Measurements from ENCODE around the gene GPHN. TPM values are rescaled to one million over a fixed set of nuclear protein-coding genes. Genes with fewer than 3 reads are reported as not detected.

Gene GPHN
- total and polyA plus RNA-seq, 11 donors: 15.2 to 37.1 (median 30.1) TPM

DNA sequence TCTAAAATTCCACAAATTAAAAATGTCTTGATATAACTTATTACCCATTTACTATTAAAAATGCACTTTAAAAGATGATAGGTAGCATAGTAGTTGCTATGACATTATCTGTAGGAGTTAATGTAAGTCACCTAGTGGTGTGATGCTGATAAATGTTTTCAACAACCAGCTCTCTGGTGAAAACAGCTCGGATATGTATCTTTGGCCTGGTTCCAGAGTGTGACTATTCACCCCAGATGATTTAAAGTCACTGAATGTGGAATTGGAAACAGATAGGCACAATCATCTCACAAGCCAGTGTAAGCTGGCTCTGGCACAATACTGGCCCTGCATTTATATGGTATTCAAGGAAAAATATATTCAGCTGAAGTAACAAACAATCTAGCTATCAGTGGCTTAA lies 31.0 kb upstream of the GPHN start:
- H3K36me3 ChIP-seq: no peaks in the 10 kb centered on the region
- intact Hi-C loops (cut with DNase I): no loop called here
- 0 to 11% (median 8%) methylated on average over 1 of the region's 1 CpG for WGBS, 4 donors

DNA sequence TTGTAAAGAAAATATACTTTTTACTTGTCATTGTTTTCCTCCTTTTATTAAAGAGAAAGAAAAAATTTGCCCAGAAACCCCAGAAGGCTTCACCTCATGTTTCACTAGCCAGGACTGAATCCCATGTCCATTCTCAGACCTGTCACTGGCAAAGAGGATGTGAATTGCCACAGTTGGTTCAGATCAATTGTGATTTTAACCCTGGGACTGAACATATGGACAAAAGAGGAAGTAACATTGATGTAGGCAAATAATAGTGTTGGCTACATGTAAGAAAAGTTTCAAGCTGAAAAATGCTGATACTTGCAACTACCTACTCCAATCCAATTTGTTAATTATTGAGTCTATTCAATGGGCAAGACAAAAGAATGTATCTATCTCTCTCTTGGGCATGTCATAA lies 30.4 kb upstream of the GPHN start:
- H3K9me3 ChIP-seq: no peaks in the 10 kb centered on the region
- no peak overlapping the region for H3K4me3 ChIP-seq
- TF ChIP-seq, protein P1, sequence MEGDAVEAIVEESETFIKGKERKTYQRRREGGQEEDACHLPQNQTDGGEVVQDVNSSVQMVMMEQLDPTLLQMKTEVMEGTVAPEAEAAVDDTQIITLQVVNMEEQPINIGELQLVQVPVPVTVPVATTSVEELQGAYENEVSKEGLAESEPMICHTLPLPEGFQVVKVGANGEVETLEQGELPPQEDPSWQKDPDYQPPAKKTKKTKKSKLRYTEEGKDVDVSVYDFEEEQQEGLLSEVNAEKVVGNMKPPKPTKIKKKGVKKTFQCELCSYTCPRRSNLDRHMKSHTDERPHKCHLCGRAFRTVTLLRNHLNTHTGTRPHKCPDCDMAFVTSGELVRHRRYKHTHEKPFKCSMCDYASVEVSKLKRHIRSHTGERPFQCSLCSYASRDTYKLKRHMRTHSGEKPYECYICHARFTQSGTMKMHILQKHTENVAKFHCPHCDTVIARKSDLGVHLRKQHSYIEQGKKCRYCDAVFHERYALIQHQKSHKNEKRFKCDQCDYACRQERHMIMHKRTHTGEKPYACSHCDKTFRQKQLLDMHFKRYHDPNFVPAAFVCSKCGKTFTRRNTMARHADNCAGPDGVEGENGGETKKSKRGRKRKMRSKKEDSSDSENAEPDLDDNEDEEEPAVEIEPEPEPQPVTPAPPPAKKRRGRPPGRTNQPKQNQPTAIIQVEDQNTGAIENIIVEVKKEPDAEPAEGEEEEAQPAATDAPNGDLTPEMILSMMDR (IDR thresholded peaks at IDR 0.05): no peak
- no peak for TF ChIP-seq POLR2A (IDR thresholded peaks at IDR 0.05)
- ATAC-seq (no peak), DNase-seq (no peak)
- H3K27ac ChIP-seq: no peak overlapping the region
- no peaks in the 10 kb centered on the region for H3K27me3 ChIP-seq
- peaks cover 0 to 9% (median 3%) of the 10 kb centered on the region in 12 donors for H3K4me1 ChIP-seq
- H3K36me3 ChIP-seq: no peaks in the 10 kb centered on the region
- intact Hi-C loops (cut with DNase I): no loop called here

More for the DNA sequence above, 31.0 kb upstream of the GPHN start:
- TF ChIP-seq, protein P1 (IDR thresholded peaks at IDR 0.05): no peak
- TF ChIP-seq POLR2A (IDR thresholded peaks at IDR 0.05): no peak
- peaks cover 0 to 3% (median 0%) of the 10 kb centered on the region in 12 donors for H3K4me1 ChIP-seq
- no peak overlapping the region for H3K4me3 ChIP-seq
- no peaks in the 10 kb centered on the region for H3K27me3 ChIP-seq
- DNase-seq: no peak
- H3K9me3 ChIP-seq: no peaks in the 10 kb centered on the region
- ATAC-seq: no peak
- no peak overlapping the region for H3K27ac ChIP-seq

DNA sequence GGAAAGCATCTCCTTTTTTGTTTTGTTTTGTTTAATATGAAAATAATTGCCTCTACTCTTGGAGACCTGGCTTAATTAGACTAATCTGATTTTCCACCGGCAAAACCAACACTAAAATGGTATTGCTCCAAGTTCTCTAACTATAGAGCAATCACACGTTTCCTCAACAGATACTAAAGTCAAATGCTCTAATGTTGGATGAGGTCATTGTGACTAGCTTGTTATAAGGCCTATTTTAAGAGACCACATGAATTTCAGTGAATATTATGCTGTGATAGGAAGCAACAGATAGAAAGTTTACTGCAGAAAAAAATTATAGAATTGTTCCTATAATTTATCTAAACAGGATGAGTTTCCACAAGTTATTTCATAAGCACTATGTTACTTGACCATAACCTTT lies 25.1 kb upstream of the GPHN start:
- Histone ChIP-seq H3K9me3 (no peaks in the 10 kb centered on the region), H3K36me3 (no peaks in the 10 kb centered on the region), H3K4me3 (no peak overlapping the region), H3K27ac (peak overlapping the region in 6 of 12 donors; percentile 15 to 49 (median 30)), H3K4me1 (peaks cover 0 to 22% (median 10%) of the 10 kb centered on the region in 12 donors), H3K27me3 (no peaks in the 10 kb centered on the region)
- 6 to 14% (median 7%) methylated on average over 2 of the region's 2 CpGs for WGBS, 4 donors
- DNase-seq (no peak), ATAC-seq (peak in 2 of 4 donors; percentile 30 to 41)
- TF ChIP-seq, protein P1 (IDR thresholded peaks at IDR 0.05): no peak
- TF ChIP-seq POLR2A (IDR thresholded peaks at IDR 0.05): no peak
- intact Hi-C loops (cut with DNase I): loop anchor here in 1 of 10 donors (5.0 kb wide), 1 partner anchor 61 kb away; no protein-coding TSS in a partner anchor

DNA sequence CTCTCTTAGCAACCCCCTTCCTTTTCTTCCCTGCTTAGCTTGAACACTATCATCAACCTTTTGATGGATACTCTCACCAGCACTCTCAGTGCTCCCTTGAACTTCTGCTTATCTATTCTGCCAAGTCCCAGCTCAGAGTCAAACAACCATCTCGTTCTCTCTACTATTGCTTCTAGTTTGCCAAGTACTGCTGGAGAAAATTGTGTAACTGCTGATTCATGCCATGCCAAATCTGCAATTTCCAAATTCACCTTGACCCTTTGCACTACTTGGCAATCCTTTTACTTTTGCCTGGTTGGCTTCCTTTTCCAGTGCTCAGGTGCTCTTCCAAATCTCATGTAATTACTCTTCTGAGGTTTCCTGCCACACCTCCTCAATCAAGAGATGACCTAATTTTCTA lies 24.6 kb upstream of the GPHN start:
- Histone ChIP-seq H3K36me3 (no peaks in the 10 kb centered on the region), H3K9me3 (no peaks in the 10 kb centered on the region), H3K27ac (peak overlapping the region in 6 of 12 donors; percentile 13 to 49 (median 30)), H3K27me3 (no peaks in the 10 kb centered on the region), H3K4me1 (peaks cover 0 to 22% (median 10%) of the 10 kb centered on the region in 12 donors), H3K4me3 (no peak overlapping the region)
- intact Hi-C loops (cut with DNase I): loop anchor here in 1 of 10 donors (5.0 kb wide), 1 partner anchor 61 kb away; no protein-coding TSS in a partner anchor
- 6 to 15% (median 10%) methylated on average over 1 of the region's 1 CpG for WGBS, 4 donors
- peak; percentile 77 to 97 (median 93) for ATAC-seq
- TF ChIP-seq POLR2A (IDR thresholded peaks at IDR 0.05): no peak
- TF ChIP-seq, protein P1 (IDR thresholded peaks at IDR 0.05): no peak
- no peak for DNase-seq

All from heart left ventricle (tissue), 16 donors.